Measurements from ENCODE around the gene CACNA2D2. TPM values are rescaled to one million over a fixed set of nuclear protein-coding genes. Genes with fewer than 3 reads are reported as not detected.
A peak's percentile ranks its signal among the peaks of the same experiment; 100 is the strongest.

Gene CACNA2D2
- total and polyA plus RNA-seq, 2 of the 4 experiments (the other 2 are of a cell fraction): 0.15 TPM; not detected in 1

DNA sequence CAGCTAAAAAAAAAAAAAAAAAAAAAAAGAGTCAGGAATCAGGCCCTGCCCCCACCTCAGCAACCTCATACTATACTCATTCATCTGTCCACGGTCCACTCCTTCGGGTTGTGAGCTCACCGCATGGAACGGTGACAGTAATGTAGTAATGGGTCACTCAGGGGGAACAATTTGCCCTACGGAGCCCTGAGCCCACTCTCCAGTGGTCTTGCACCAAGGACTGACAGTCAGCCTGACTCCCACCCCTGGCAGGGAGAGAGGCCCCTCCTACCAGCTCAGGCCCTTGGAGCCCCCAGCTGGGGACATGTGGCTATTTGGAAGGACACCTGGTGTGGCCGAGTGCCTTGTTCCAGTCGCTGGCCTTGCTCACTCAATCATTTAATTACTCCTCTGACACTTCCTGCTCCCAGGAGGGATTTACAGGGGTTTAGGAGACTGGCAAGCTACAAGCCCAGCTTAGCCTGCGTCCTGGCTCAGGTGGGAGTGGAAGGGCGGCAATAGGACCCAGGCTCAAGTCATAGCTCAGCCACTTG, 19.9 kb upstream of the CACNA2D2 start:
- intact Hi-C loops (cut with micrococcal nuclease): no loop called here
- DNase-seq: no peak
- no peak overlapping the region for H3K18ac ChIP-seq (ENCODE audit: low read depth, low read length)
- H3K56ac ChIP-seq (ENCODE audit: extremely low read depth, insufficient read depth, low read length): no peak overlapping the region
- H4K91ac ChIP-seq (ENCODE audit: insufficient read depth, low read depth, low read length): no peak overlapping the region
- no peak for TF ChIP-seq MAFK (IDR thresholded peaks at IDR 0.05; ENCODE audit: low read depth, low read length)
- no peak for TF ChIP-seq RCOR1 (IDR thresholded peaks at IDR 0.05; ENCODE audit: insufficient replicate concordance, low read length)
- TF ChIP-seq POLR2A (IDR thresholded peaks at IDR 0.05; ENCODE audit: low read depth, low read length): no peak
- TF ChIP-seq, protein P1, sequence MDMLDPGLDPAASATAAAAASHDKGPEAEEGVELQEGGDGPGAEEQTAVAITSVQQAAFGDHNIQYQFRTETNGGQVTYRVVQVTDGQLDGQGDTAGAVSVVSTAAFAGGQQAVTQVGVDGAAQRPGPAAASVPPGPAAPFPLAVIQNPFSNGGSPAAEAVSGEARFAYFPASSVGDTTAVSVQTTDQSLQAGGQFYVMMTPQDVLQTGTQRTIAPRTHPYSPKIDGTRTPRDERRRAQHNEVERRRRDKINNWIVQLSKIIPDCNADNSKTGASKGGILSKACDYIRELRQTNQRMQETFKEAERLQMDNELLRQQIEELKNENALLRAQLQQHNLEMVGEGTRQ (IDR thresholded peaks at IDR 0.05; ENCODE audit: low read depth, low read length): no peak
- no peak for TF ChIP-seq RFX5 (IDR thresholded peaks at IDR 0.05; ENCODE audit: low read depth, low read length)
- no peak for TF ChIP-seq BHLHE40 (IDR thresholded peaks at IDR 0.05; ENCODE audit: low read depth, low read length)
- no peak for TF ChIP-seq FOS (IDR thresholded peaks at IDR 0.05; ENCODE audit: low read depth, low read length)
- TF ChIP-seq, protein P2, sequence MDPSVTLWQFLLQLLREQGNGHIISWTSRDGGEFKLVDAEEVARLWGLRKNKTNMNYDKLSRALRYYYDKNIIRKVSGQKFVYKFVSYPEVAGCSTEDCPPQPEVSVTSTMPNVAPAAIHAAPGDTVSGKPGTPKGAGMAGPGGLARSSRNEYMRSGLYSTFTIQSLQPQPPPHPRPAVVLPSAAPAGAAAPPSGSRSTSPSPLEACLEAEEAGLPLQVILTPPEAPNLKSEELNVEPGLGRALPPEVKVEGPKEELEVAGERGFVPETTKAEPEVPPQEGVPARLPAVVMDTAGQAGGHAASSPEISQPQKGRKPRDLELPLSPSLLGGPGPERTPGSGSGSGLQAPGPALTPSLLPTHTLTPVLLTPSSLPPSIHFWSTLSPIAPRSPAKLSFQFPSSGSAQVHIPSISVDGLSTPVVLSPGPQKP (IDR thresholded peaks at IDR 0.05; ENCODE audit: borderline replicate concordance, low read depth, low read length): no peak
- TF ChIP-seq CEBPB (IDR thresholded peaks at IDR 0.05; ENCODE audit: low read depth, low read length): no peak
- no peak for TF ChIP-seq SMC3 (IDR thresholded peaks at IDR 0.05; ENCODE audit: low read depth, low read length)
- no peak for TF ChIP-seq NFE2L2 (IDR thresholded peaks at IDR 0.05; ENCODE audit: low read depth, low read length)
- H3K4ac ChIP-seq (ENCODE audit: low read depth, low read length): no peak overlapping the region
- H2AFZ ChIP-seq (replicated peaks; ENCODE audit: low read length, poor library complexity): peak overlapping the region; percentile 43
- no peaks in the 10 kb centered on the region for H3K36me3 ChIP-seq (ENCODE audit: control insufficient read depth, insufficient read depth, low read length)
- no peak for ATAC-seq (ENCODE audit: low read depth)
- WGBS, 2 experiments (ENCODE audit: extremely low coverage in 2 of 2, insufficient read length in 1 of 2): 20% methylated on average over 1 of the region's 9 CpGs; no CpG with 5 or more reads in 1 of the 2 experiments
- H2BK20ac ChIP-seq (ENCODE audit: low read depth, low read length): no peak overlapping the region
- CTCF ChIA-PET: no interaction called here
- no peaks in the 10 kb centered on the region for H3K9me1 ChIP-seq (ENCODE audit: insufficient read depth, low read length)
- in situ Hi-C loops (cut with MboI; ENCODE audit: low sequenced_read_pairs): no loop called here
- no peak overlapping the region for H3K4me3 ChIP-seq (ENCODE audit: insufficient read depth, low read depth, low read length)
- no peak overlapping the region for H2BK15ac ChIP-seq (ENCODE audit: low read depth, low read length)
- H4K20me1 ChIP-seq (ENCODE audit: insufficient read depth, low read length): no peaks in the 10 kb centered on the region
- POLR2A ChIA-PET (ENCODE audit: unreplicated experiment): no interaction called here
- H4K5ac ChIP-seq (ENCODE audit: low read depth, low read length): no peak overlapping the region
- H3K4me1 ChIP-seq (ENCODE audit: control insufficient read depth, insufficient read depth, low read length): no peaks in the 10 kb centered on the region
- no peak overlapping the region for H2AK5ac ChIP-seq (ENCODE audit: low read depth, low read length)
- no peak overlapping the region for H4K8ac ChIP-seq (ENCODE audit: low read depth in 2 of 2, low read length in 2 of 2)
- H3K27me3 ChIP-seq (ENCODE audit: control insufficient read depth, insufficient read depth, low read length): peaks cover 56% of the 10 kb centered on the region
- no peak overlapping the region for H3K9ac ChIP-seq (ENCODE audit: low read depth, low read length)
- no peak overlapping the region for H3K27ac ChIP-seq (ENCODE audit: insufficient read depth, low read length)
- H3K14ac ChIP-seq (replicated peaks; ENCODE audit: low read depth, low read length): no peak overlapping the region
- H3K23ac ChIP-seq (ENCODE audit: low read depth, low read length): no peak overlapping the region
- no peak overlapping the region for H2BK120ac ChIP-seq (ENCODE audit: low read depth, low read length)
- H3K4me2 ChIP-seq (ENCODE audit: low read depth, low read length): no peak overlapping the region
- no peaks in the 10 kb centered on the region for H3K79me1 ChIP-seq (ENCODE audit: low read depth in 1 of 2, low read length in 2 of 2)
- no peaks in the 10 kb centered on the region for H3K9me3 ChIP-seq (ENCODE audit: control insufficient read depth, insufficient read depth, low read length)
- no peak overlapping the region for H2BK5ac ChIP-seq (ENCODE audit: low read depth, low read length, poor library complexity, severe bottlenecking)
- no peak overlapping the region for H2AK9ac ChIP-seq (replicated peaks; ENCODE audit: low read depth, low read length, poor library complexity)
- dilution Hi-C loops (cut with HindIII; ENCODE audit: low sequenced_read_pairs, unreplicated experiment): no loop called here
- BruUV-seq (replicated peaks): no TSS peak
